H9 (cell line): ENCODE data around the gene CASK. TPM values are rescaled to one million over a fixed set of nuclear protein-coding genes. Genes with fewer than 3 reads are reported as not detected.

Experiments
- DNase-seq: peaks from one replicate; pipeline ENCODE4 v3.0.0-alpha.2; 2017
- H2AFZ ChIP-seq: one replicate; pipeline ENCODE4 v1.6.1; 2013; ENCODE audit warnings: mild to moderate bottlenecking, low read length, control low read depth, moderate library complexity
- H2AK5ac ChIP-seq: 2 replicates; pipeline ENCODE4 v1.6.1; 2013; ENCODE audit warnings: low read length, control low read depth, mixed read lengths; ENCODE audit not compliant: insufficient read length
- H2BK120ac ChIP-seq: one replicate; pipeline ENCODE4 v1.6.1; 2013; ENCODE audit warnings: low read depth, mild to moderate bottlenecking, low read length, control low read depth, inconsistent platforms; ENCODE audit not compliant: poor library complexity, severe bottlenecking
- H2BK12ac ChIP-seq: 2 replicates; pipeline ENCODE4 v1.6.1; 2013; ENCODE audit warnings: low read length, control low read depth, mixed read lengths, low read depth; ENCODE audit not compliant: insufficient read length
- H2BK15ac ChIP-seq: 2 replicates; pipeline ENCODE4 v1.6.1; 2013; ENCODE audit warnings: low read depth, low read length, control low read depth
- H2BK20ac ChIP-seq: one replicate; pipeline ENCODE4 v1.6.1; 2013; ENCODE audit warnings: low read depth, mild to moderate bottlenecking, low read length, control low read depth, inconsistent platforms; ENCODE audit not compliant: poor library complexity, severe bottlenecking
- H2BK5ac ChIP-seq: 2 replicates; pipeline ENCODE4 v1.6.1; 2013; ENCODE audit warnings: low read length, control low read depth, mixed read lengths; ENCODE audit not compliant: insufficient read length
- H3K14ac ChIP-seq: 2 replicates; pipeline ENCODE4 v1.6.1; 2013; ENCODE audit warnings: low read length, control low read depth; ENCODE audit not compliant: insufficient read depth
- H3K18ac ChIP-seq: 2 replicates; pipeline ENCODE4 v1.6.1; 2013; ENCODE audit warnings: low read depth, mild to moderate bottlenecking, mixed read lengths, low read length, control low read depth; ENCODE audit not compliant: insufficient read length
- H3K23ac ChIP-seq: 2 replicates; pipeline ENCODE4 v1.6.1; 2013; ENCODE audit warnings: low read length, control low read depth, mixed read lengths, low read depth; ENCODE audit not compliant: insufficient read length
- H3K23me2 ChIP-seq: 2 replicates; pipeline ENCODE4 v1.6.1; 2013; ENCODE audit warnings: low read depth, mild to moderate bottlenecking, mixed read lengths, low read length, control low read depth; ENCODE audit not compliant: insufficient read length, poor library complexity, severe bottlenecking
- H3K27ac ChIP-seq: 2 replicates; pipeline ENCODE4 v1.5.1; 2013; ENCODE audit warnings: low read length, control low read depth, mixed read lengths, low read depth; ENCODE audit not compliant: insufficient read length
- H3K27me3 ChIP-seq: 2 replicates; pipeline ENCODE4 v1.6.1; 2013; ENCODE audit warnings: low read length, control low read depth, inconsistent platforms; ENCODE audit not compliant: insufficient read depth
- H3K4ac ChIP-seq: 2 replicates; pipeline ENCODE4 v1.6.1; 2013; ENCODE audit warnings: low read depth, mild to moderate bottlenecking, control low read depth, inconsistent platforms, low read length, moderate library complexity
- H3K4me1 ChIP-seq: 2 replicates; pipeline ENCODE4 v1.6.1; 2013; ENCODE audit warnings: low read length, control low read depth, inconsistent platforms; ENCODE audit not compliant: insufficient read depth
- H3K4me2 ChIP-seq: 2 replicates; pipeline ENCODE4 v1.6.1; 2013; ENCODE audit warnings: low read length, control low read depth, mixed read lengths; ENCODE audit not compliant: insufficient read length, insufficient read depth
- H3K56ac ChIP-seq: 2 replicates; pipeline ENCODE4 v1.6.1; 2013; ENCODE audit warnings: low read depth, mild to moderate bottlenecking, mixed read lengths, low read length, control low read depth; ENCODE audit not compliant: insufficient read length
- H3K79me1 ChIP-seq: 2 replicates; pipeline ENCODE4 v1.6.1; 2013; ENCODE audit warnings: low read depth, mild to moderate bottlenecking, moderate library complexity, low read length, control low read depth, inconsistent platforms; ENCODE audit not compliant: insufficient read depth, poor library complexity, severe bottlenecking
- H3K79me2 ChIP-seq: 2 replicates; pipeline ENCODE4 v1.6.1; 2013; ENCODE audit warnings: low read length, control low read depth, inconsistent platforms; ENCODE audit not compliant: insufficient read depth
- H3K9ac ChIP-seq: 2 replicates; pipeline ENCODE4 v1.6.1; 2013; ENCODE audit warnings: low read length, control low read depth, mixed read lengths; ENCODE audit not compliant: insufficient read length; ENCODE audit errors: extremely low read depth
- H3K9me3 ChIP-seq: one replicate; pipeline ENCODE4 v1.6.1; 2013; ENCODE audit warnings: low read depth, low read length, inconsistent platforms; ENCODE audit not compliant: control insufficient read depth
- H3T11ph ChIP-seq: one replicate; pipeline ENCODE4 v1.6.1; 2013; ENCODE audit warnings: mild to moderate bottlenecking, low read length, control low read depth, inconsistent platforms
- H4K20me1 ChIP-seq: one replicate; pipeline ENCODE4 v1.6.1; 2013; ENCODE audit not compliant: control insufficient read depth, insufficient read length, insufficient read depth
- H4K5ac ChIP-seq: 2 replicates; pipeline ENCODE4 v1.6.1; 2013; ENCODE audit warnings: low read depth, mild to moderate bottlenecking, mixed read lengths, low read length, control low read depth; ENCODE audit not compliant: insufficient read length
- H4K8ac ChIP-seq: replicated peaks from 2 replicates; pipeline ENCODE4 v1.6.1; 2013; ENCODE audit warnings: low read length, control low read depth, mixed read lengths, low read depth; ENCODE audit not compliant: insufficient read length
- H4K91ac ChIP-seq: 2 replicates; pipeline ENCODE4 v1.6.1; 2013; ENCODE audit warnings: low read depth, mild to moderate bottlenecking, moderate library complexity, mixed read lengths, low read length, control low read depth; ENCODE audit not compliant: insufficient read length
- H3K27ac Mint-ChIP-seq, 3 experiments: 2 replicates in 2 of 3; 3 replicates in 1 of 3; pipeline ENCODE4 v1.8.0; 2020 to 2021; ENCODE audit warnings: mixed read lengths in 3 of 3, mild to moderate bottlenecking in 1 of 3, moderate library complexity in 1 of 3
- H3K27me3 Mint-ChIP-seq: 2 replicates; pipeline ENCODE4 v1.8.0; 2021; ENCODE audit warnings: low read depth, mild to moderate bottlenecking, moderate library complexity, mixed read lengths
- H3K36me3 Mint-ChIP-seq, 3 experiments: 2 replicates in 2 of 3; 3 replicates in 1 of 3; pipeline ENCODE4 v1.8.0; 2020 to 2021; ENCODE audit warnings: low read depth in 3 of 3, mixed read lengths in 3 of 3; ENCODE audit not compliant: insufficient read depth in 1 of 3
- H3K4me1 Mint-ChIP-seq, 2 experiments: 2 replicates each; pipeline ENCODE4 v1.8.0; 2020; ENCODE audit warnings: mixed read lengths in 2 of 2
- H3K4me3 Mint-ChIP-seq, 2 experiments: 2 replicates in 1 of 2; 3 replicates in 1 of 2; pipeline ENCODE4 v1.8.0; 2020 to 2021; ENCODE audit warnings: mild to moderate bottlenecking in 2 of 2, mixed read lengths in 2 of 2, moderate library complexity in 1 of 2
- H3K9me3 Mint-ChIP-seq, 2 experiments: 2 replicates in 1 of 2; 3 replicates in 1 of 2; pipeline ENCODE4 v1.8.0; 2020; ENCODE audit warnings: mild to moderate bottlenecking in 2 of 2, mixed read lengths in 2 of 2, moderate library complexity in 1 of 2
- WGBS: extraction: QIAGEN DNeasy Blood & Tissue Kit; methylation state at CpG from one replicate; pipeline ENCODE4 v1.1.7; 2013; ENCODE audit warnings: missing lambda C conversion rate, low lambda C conversion rate, mixed read lengths; ENCODE audit not compliant: insufficient read length; ENCODE audit errors: extremely low coverage; 5-methylcytosine and 5-hydroxymethylcytosine counted together
- total RNA-seq: library from RNA; stranded (reverse); gene quantifications from 2 replicates; pipeline ENCODE4 v1.2.1, GENCODE V29; 2021
- TF ChIP-seq, protein P1 (sequence below): fragments of 200-600 bp; sonication (generic); conservative IDR thresholded peaks from 3 replicates; pipeline ENCODE4 v1.8.0; 2021; ENCODE audit warnings: antibody characterized with exemption, mild to moderate bottlenecking

CASK gene
- total RNA-seq, 1 experiment from 2014 or later, result 44.1 TPM

DNA sequence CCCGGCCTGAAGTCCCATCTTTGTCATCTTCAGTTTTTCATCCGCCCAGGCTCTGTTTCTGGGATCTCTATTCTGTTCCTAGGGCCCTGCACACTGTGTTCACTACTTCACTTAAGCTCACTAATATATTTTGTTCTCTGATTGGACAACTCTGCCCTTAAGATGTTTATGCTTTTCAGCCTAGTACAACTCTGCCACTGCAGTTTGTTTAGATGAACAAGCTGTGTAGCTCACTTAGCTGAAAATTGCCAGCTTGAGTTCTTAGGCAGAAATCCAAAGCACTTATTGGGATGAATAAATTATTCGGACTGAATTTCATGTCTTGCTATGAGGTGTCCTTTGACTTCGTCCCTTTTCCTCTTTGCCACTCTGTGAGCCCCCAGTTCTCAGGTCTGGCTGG, 415.4 kb downstream of the CASK start:
- H3K9ac ChIP-seq, result no peak overlapping the region
- no peak overlapping the region for H4K5ac ChIP-seq
- H3K9me3 ChIP-seq, result no peaks in the 10 kb centered on the region
- H3K27ac ChIP-seq, result no peak overlapping the region
- H3K79me2 ChIP-seq, result no peaks in the 10 kb centered on the region
- H2BK5ac ChIP-seq, result no peak overlapping the region
- Mint-ChIP-seq H3K4me1 (no peaks in the 10 kb centered on the region), H3K27me3 (no peaks in the 10 kb centered on the region), H3K4me3 (no peak overlapping the region), H3K27ac (no peak overlapping the region), H3K9me3 (peaks cover 33 to 51% of the 10 kb centered on the region in 2 experiments), H3K36me3 (no peaks in the 10 kb centered on the region)
- no peaks in the 10 kb centered on the region for H3K79me1 ChIP-seq
- H3K4me1 ChIP-seq, result no peaks in the 10 kb centered on the region
- H4K8ac ChIP-seq, result no peak overlapping the region
- H3K4me2 ChIP-seq, result no peak overlapping the region
- no peak overlapping the region for H4K91ac ChIP-seq
- H3K23ac ChIP-seq, result no peak overlapping the region
- H3K18ac ChIP-seq, result no peak overlapping the region
- H3K27me3 ChIP-seq, result no peaks in the 10 kb centered on the region
- TF ChIP-seq, protein P1, sequence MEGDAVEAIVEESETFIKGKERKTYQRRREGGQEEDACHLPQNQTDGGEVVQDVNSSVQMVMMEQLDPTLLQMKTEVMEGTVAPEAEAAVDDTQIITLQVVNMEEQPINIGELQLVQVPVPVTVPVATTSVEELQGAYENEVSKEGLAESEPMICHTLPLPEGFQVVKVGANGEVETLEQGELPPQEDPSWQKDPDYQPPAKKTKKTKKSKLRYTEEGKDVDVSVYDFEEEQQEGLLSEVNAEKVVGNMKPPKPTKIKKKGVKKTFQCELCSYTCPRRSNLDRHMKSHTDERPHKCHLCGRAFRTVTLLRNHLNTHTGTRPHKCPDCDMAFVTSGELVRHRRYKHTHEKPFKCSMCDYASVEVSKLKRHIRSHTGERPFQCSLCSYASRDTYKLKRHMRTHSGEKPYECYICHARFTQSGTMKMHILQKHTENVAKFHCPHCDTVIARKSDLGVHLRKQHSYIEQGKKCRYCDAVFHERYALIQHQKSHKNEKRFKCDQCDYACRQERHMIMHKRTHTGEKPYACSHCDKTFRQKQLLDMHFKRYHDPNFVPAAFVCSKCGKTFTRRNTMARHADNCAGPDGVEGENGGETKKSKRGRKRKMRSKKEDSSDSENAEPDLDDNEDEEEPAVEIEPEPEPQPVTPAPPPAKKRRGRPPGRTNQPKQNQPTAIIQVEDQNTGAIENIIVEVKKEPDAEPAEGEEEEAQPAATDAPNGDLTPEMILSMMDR, result no peak
- H2BK20ac ChIP-seq, result no peak overlapping the region
- no peak overlapping the region for H2BK12ac ChIP-seq
- no peak overlapping the region for H3K14ac ChIP-seq
- no peak overlapping the region for H2AFZ ChIP-seq
- no peak for DNase-seq
- no peaks in the 10 kb centered on the region for H3K23me2 ChIP-seq
- no CpG with 5 or more reads among the region's 4 CpGs for WGBS
- H4K20me1 ChIP-seq, result no peaks in the 10 kb centered on the region
- no peak overlapping the region for H2BK15ac ChIP-seq
- no peak overlapping the region for H3K56ac ChIP-seq
- no peak overlapping the region for H2AK5ac ChIP-seq
- H3K4ac ChIP-seq, result no peak overlapping the region
- no peak overlapping the region for H2BK120ac ChIP-seq
- no peak overlapping the region for H3T11ph ChIP-seq
